Measurements from ENCODE around the gene GAL3ST2.

GRCh38 chr2:241834527-241835210 is 58.0 kb downstream of the GAL3ST2 start:
- TF ChIP-seq CTCF (IDR thresholded peaks at IDR 0.05) (no peak), POLR2A (IDR thresholded peaks at IDR 0.05) (no peak)
